Right lobe of liver (tissue), 6 donors: ENCODE results near the gene METAP2. TPM values are rescaled to one million over a fixed set of nuclear protein-coding genes. Genes with fewer than 3 reads are reported as not detected.

Experiments used
- ATAC-seq, 4 donors: fragments of 200-7000 bp; cut with Tn5 transposase; one replicate each; pipeline ENCODE4 v1.9.1; 2020; ENCODE audit warnings: mild to moderate bottlenecking in 4 of 4, moderate library complexity in 4 of 4
- DNase-seq, 3 donors: peaks; one replicate each; pipeline ENCODE4 v3.0.0-alpha.2; 2020
- H3K27ac ChIP-seq, 3 donors: fragments of 200-600 bp; one replicate each; pipeline ENCODE4 v1.8.0; 2022
- H3K27me3 ChIP-seq, 2 donors: fragments of 200-600 bp; one replicate each; pipeline ENCODE4 v1.8.0; 2022
- H3K36me3 ChIP-seq, 4 donors: fragments of 200-600 bp; sonication (generic) in 1 of 4; one replicate each; pipeline versions ENCODE4 v1.5.1 to v1.8.0; 2017 to 2022; ENCODE audit warnings: control low read depth in 1 of 4
- H3K4me1 ChIP-seq, 4 donors: fragments of 200-600 bp; sonication (generic) in 1 of 4; one replicate each; pipeline versions ENCODE4 v1.5.1 to v1.8.0; 2017 to 2022; ENCODE audit warnings: control low read depth in 1 of 4
- H3K4me3 ChIP-seq, 3 donors: fragments of 200-600 bp; one replicate each; pipeline ENCODE4 v1.8.0; 2022
- H3K9me3 ChIP-seq, 4 donors: fragments of 200-600 bp; sonication (generic) in 1 of 4; one replicate each; pipeline versions ENCODE4 v1.5.1 to v1.8.0; 2017 to 2022; ENCODE audit warnings: control low read depth in 1 of 4
- CTCF ChIP-seq, 4 donors: fragments of 200-600 bp in 3 of 4; fragments of 450-650 bp in 1 of 4; IDR thresholded peaks; one replicate each; pipeline versions ENCODE4 v1.5.1 to v1.8.0; 2016 to 2022; ENCODE audit warnings: antibody characterized with exemption in 4 of 4, mild to moderate bottlenecking in 2 of 4
- POLR2A ChIP-seq: fragments of 450-650 bp; IDR thresholded peaks from one replicate; pipeline ENCODE4 v1.6.1; 2017; ENCODE audit warnings: antibody characterized with exemption, mild to moderate bottlenecking
- WGBS: methylation state at CpG from one replicate; pipeline ENCODE4 v1.1.6; 2018; ENCODE audit warnings: low coverage, low lambda C conversion rate; ENCODE audit not compliant: insufficient coverage; ENCODE audit errors: missing lambda C conversion rate; 5-methylcytosine and 5-hydroxymethylcytosine counted together
- intact Hi-C, 2 donors: fragments of 100-400 bp; cut with DNase I; formaldehyde crosslinking; loops; one replicate each; pipeline versions ENCODE4 v1.11.2 to v1.14.1; 2022
- long read RNA-seq: library from polyadenylated mRNA; unstranded; transcript quantifications from one replicate; pipeline ENCODE4 v2.0.0, GENCODE V29; 2019
- total RNA-seq, 6 experiments: library from RNA; depleted of rRNA in 2 of 6; stranded (reverse); fragments of >200 nt in 2 of 6; fragmentation: NEBNext Ultra II Directional in 3 of 6; extraction: Animal tissue kit (Norgen Biotek cat#: 25700) in 3 of 6; gene quantifications; one replicate each; pipeline versions ENCODE4 v1.1.0 to v1.2.4, GENCODE V29; 2016 to 2023
- donor health status: DM: no; HTN: yes; CAD: no.
- donor health status: DM: no; HTN: no; CAD: no.
- donor health status: DM: no; HTN: no; CAD: no.
- donor health status: DM: no; HTN: yes; CAD: no.
- donor health status: DM: no; HTN: yes; CAD: no.

The METAP2 gene
- 10 to 100 TPM; 25.5 to 62.0 (median 34.0) TPM for total RNA-seq
- long read RNA-seq, partial matches to known transcripts, result 13 of 17 reads
- long read RNA-seq, other reads (novel, unspliced or antisense), result 0 of 17 reads

- ATAC-seq (peak; percentile 97 to 99 (median 98)), DNase-seq (peak; percentile 96 to 98 (median 98))
- Histone ChIP-seq H3K4me1 (peaks cover 0 to 19% (median 0%) of the 10 kb centered on the region in 4 donors), H3K36me3 (peaks cover 0 to 29% (median 8%) of the 10 kb centered on the region in 4 donors), H3K9me3 (no peaks in the 10 kb centered on the region), H3K27me3 (no peaks in the 10 kb centered on the region), H3K4me3 (peak within 1 kb of the TSS; percentile 75 to 97 (median 78)), H3K27ac (peak within 1 kb of the TSS; percentile 85 to 95 (median 93))
- intact Hi-C loops, result no loop called here
- no peak for TF ChIP-seq CTCF (IDR thresholded peaks at IDR 0.05)
- peak; percentile 97 for TF ChIP-seq POLR2A
- under 1% methylated on average over 24 of the region's 49 CpGs for WGBS
These were observed at the start of gene METAP2 for GRCh38 chr12:95473884-95474659. Gene METAP2, plus strand, starts transcription at chr12:95474152. Its CDS starts 28 bp downstream, at chr12:95474180.

- ATAC-seq, result peak; percentile 62 to 78 (median 76)
- intact Hi-C loops, result no loop called here
- no peak for TF ChIP-seq CTCF (IDR thresholded peaks at IDR 0.05)
- TF ChIP-seq POLR2A, result no peak
- Histone ChIP-seq H3K36me3 (no peaks in the 10 kb centered on the region), H3K27me3 (no peaks in the 10 kb centered on the region), H3K27ac (no peak overlapping the region), H3K4me1 (peaks cover 0 to 13% (median 0%) of the 10 kb centered on the region in 4 donors), H3K9me3 (no peaks in the 10 kb centered on the region), H3K4me3 (no peak overlapping the region)
- no peak for DNase-seq
- 56% methylated on average over 5 of the region's 8 CpGs for WGBS
These were observed 49.5 kb upstream of the METAP2 start for GRCh38 chr12:95424271-95424994.

- 80% methylated on average over 4 of the region's 8 CpGs for WGBS
- intact Hi-C loops, result no loop called here
- TF ChIP-seq CTCF (IDR thresholded peaks at IDR 0.05), result no peak
- no peak for TF ChIP-seq POLR2A
- no peaks in the 10 kb centered on the region for H3K9me3 ChIP-seq
- H3K27ac ChIP-seq, result no peak overlapping the region
- DNase-seq (no peak), ATAC-seq (no peak)
- no peak overlapping the region for H3K4me3 ChIP-seq
- no peaks in the 10 kb centered on the region for H3K36me3 ChIP-seq
- no peaks in the 10 kb centered on the region for H3K27me3 ChIP-seq
- peaks cover 0 to 11% (median 0%) of the 10 kb centered on the region in 4 donors for H3K4me1 ChIP-seq
These were observed 44.8 kb upstream of the METAP2 start for GRCh38 chr12:95429172-95429510.

- intact Hi-C loops, result no loop called here
- no peak overlapping the region for H3K27ac ChIP-seq
- H3K4me3 ChIP-seq, result no peak overlapping the region
- no peaks in the 10 kb centered on the region for H3K36me3 ChIP-seq
- peaks cover 0 to 5% (median 0%) of the 10 kb centered on the region in 4 donors for H3K4me1 ChIP-seq
- ATAC-seq (no peak), DNase-seq (no peak)
- no peaks in the 10 kb centered on the region for H3K27me3 ChIP-seq
- TF ChIP-seq CTCF (IDR thresholded peaks at IDR 0.05) (no peak), POLR2A (no peak)
- no peaks in the 10 kb centered on the region for H3K9me3 ChIP-seq
- 92% methylated on average over 4 of the region's 4 CpGs for WGBS
These were observed 42.8 kb upstream of the METAP2 start for GRCh38 chr12:95431120-95431519.
